ENCODE data around the gene TENM3. TPM values are rescaled to one million over a fixed set of nuclear protein-coding genes. Genes with fewer than 3 reads are reported as not detected.

TENM3 gene
- total RNA-seq, 1 donor from 2014 or later, result 62.0 TPM

GRCh38 chr4:182629096-182629495, 385.9 kb downstream of the TENM3 start:
- no peak for DNase-seq

GRCh38 chr4:182640491-182640890, 397.3 kb downstream of the TENM3 start:
- DNase-seq, result no peak

DNA sequence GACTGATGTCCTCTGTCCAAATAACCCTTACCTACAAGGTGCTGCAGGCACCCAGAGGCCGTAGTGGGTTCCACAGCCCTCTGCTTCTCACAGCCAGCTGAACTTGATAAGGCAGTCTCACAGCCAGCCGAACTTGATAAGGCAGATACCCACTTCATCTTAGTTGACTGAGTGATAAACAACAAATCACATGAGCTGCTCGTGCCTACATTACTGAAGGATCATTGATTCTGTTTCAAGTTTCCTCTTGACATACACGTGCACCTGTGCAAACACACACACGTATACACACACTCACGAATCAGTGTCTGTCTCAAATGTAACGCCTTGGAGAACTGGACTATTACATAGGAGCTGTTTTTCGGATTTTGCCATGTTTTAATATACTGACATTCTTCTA, 397.7 kb downstream of the TENM3 start:
- no peak for DNase-seq

DNA sequence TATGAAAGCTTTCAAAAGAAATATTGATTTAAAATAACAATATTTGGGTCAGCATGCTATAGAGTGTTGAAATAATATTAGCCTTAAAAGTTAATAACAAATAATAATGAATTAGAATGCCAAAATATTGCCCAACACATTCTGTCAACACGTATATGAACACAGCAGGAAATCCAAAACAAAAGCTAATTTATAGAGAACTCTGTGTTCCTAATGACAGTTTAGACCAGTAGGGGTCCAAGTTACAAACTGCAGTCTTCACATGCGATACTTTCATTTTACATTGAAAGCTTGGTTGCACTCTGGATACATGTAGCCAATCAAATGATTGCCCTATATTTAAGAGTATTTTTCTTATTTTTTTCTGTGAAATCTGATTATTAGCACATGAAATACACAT, 399.6 kb downstream of the TENM3 start:
- DNase-seq, result no peak

DNA sequence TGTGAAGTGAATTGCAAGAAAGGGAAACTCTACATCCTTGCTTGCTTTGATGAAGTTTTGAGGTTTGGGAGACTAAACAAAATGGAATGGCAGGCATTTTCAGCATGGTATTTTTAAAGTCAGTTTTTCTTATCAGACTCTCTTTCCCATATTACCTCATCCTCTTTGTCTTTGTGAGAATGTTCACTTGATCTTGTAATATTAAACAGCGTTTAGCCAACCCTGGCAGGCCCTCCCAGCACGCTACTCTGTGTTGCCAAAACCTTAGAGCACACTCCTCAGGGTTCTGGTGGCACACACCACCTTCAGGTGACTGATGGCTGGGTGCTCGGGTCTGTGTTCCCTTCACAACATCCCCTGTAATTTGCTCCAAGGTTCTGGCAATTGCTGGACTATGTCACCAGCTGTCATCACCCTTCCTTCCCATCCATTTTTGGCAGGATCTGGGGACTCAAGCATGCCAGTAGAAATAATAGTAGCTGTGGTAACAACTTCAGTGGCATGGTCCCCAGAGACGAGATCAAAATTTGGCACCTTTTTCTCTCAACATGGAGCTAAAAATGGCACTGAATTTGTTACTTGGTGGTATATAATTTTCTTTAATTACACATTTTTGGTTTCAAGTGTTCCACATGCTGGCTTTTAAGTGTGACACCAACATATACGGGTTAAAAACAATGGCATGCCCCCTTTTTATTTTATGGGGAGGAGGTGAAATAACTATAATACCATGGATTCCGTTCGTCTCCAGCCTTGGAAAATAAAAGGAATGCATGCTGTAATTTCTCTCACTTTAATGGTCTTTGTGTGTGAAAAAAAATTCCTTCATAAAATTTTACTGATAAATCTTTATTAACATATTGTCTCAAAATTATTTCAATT, 400.8 kb downstream of the TENM3 start:
- peak; percentile 20 for DNase-seq

- no peak for DNase-seq
These were observed 401.5 kb downstream of the TENM3 start for GRCh38 chr4:182644683-182645050.

- no peak for DNase-seq
These were observed 402.3 kb downstream of the TENM3 start for GRCh38 chr4:182645511-182645910.

GRCh38 chr4:182647646-182648300, 404.6 kb downstream of the TENM3 start:
- no peak for DNase-seq

DNA sequence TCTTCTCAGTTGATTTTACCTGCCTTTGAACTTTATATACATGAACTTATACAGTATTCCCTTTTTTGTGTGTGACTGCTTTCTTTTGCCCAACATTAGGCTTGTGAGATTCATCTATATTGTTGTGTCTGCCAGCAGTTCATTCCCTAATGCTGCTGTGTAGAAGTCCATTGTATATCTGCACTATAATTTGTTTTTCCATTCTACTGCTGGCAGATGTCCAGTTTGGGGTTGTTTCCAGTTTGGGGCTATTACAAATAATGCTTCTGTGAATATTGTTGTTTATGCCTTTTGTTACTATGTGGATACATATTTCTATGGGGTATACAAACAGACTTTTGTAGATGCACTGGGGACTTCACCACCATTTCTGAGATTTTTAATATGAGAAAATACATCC, 405.6 kb downstream of the TENM3 start:
- DNase-seq, result peak; percentile 9

DNA sequence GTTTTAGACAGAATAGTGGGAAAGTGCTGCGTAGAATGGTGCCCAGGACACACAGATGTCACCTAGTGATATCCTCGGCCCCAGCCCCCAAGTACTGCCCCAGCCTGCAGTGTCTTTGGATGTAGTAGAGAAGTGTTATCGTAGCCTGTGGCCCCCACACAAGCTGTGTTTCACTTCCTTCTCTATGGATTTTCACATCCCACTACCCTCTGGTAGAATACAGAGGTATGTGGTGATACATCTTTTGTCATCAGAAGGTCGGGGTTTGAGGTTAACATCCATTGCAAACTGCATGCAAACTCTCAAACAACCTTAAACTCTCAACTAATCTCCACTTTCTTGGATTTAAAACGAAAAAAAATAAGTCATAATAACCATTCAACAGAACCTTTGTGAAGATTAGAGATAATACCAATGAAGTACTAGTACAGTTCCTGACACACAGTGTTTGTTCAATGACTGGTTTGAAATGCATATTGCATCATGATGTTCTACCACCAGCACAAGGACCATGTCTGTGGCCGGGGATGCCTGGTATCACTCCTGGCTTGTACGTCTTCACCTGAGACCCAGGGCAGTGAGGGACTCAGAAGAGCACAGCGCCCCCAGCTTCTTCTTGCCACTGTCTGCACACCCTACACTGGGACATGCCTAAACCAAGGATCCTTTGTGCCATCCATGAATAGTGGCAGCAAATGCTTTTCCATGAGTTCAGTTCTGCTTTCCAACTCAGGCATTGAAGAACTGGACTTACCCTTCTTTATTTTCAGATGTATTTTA, 406.7 kb downstream of the TENM3 start:
- no peak for DNase-seq

GRCh38 chr4:182653596-182653995, 410.4 kb downstream of the TENM3 start:
- DNase-seq, result no peak

GRCh38 chr4:182655340-182655739, 412.1 kb downstream of the TENM3 start:
- no peak for DNase-seq

DNA sequence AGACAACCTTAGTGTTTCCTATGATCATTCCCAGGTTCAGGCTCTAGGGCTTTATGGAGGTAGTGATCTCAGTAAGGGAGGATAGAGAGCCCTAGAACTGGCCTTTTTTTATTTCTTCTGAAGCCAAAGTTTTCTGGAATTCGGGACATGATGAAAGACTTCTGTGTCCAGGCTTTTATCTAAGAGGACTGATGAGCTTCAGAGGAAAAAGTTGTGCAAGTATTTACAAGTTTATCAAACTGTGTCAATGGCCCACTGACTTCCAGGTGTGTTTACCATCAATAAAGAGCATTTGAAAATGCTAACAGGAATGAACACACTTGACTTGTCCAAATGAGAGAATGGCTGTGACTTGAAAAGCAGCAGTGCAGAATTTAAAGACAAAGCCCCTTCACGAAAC, 419.3 kb downstream of the TENM3 start:
- no peak for DNase-seq

- DNase-seq, result no peak
These were observed 428.0 kb downstream of the TENM3 start for GRCh38 chr4:182671231-182671630.

DNA sequence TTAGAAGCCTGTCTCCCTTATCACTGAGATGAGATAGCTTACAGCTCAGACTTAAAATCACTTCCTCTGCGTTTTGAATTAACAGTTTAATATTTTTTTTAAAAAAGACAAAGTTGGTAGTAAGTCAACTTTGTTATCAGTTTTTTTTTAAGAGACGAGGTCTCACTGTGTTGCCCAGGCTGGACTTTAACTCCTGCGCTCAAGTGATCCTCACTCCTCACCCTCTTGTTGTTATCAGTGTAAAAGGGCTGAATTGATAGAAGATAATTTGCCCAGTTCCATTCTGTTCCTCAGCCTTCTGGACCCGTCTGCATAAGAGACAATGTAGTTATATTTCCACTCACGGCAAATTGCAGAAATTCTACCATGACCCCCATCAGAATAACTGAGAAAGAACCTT, 428.5 kb downstream of the TENM3 start:
- no peak for DNase-seq

DNA sequence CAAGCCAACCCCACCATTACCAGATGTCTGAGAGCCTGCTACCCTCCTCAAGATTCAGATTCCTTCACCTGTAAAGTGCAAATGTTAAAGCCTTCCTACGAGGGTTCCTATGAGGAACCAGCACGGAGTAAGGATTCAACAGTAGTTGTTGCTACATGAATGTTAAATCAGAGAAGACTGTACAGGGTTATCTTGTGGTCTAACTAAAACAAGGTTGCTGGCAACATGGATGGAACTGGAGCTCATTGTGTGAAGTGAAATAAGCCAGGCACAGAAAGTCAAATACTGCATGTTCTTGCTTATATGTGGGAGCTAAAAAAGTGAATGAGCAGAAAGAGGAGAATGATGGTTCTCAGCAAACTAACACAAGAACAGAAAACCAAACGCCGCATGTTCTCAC, 435.4 kb downstream of the TENM3 start:
- DNase-seq, result no peak

- DNase-seq, result no peak
These were observed 436.3 kb downstream of the TENM3 start for GRCh38 chr4:182679533-182679932.

DNA sequence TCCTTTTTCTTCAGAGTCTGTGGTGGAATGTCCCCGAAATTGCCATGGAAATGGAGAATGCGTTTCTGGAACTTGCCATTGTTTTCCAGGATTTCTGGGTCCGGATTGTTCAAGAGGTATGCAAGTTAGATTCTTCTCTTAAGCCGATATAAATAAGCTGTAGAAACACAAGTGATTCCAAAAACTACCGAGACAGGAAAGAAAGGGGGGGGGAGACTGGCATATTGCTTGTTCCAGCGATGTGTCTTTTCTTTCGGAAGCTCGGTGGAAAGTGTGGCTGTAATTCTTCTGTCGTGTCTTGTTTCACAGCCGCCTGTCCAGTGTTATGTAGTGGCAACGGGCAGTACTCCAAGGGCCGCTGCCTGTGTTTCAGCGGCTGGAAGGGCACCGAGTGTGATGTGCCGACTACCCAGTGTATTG, 437.0 kb downstream of the TENM3 start:
- peak; percentile 35 for DNase-seq

- no peak for DNase-seq
These were observed 440.5 kb downstream of the TENM3 start for GRCh38 chr4:182683661-182684060.

GRCh38 chr4:182684796-182685195, 441.6 kb downstream of the TENM3 start:
- no peak for DNase-seq

GRCh38 chr4:182688081-182688480, 444.9 kb downstream of the TENM3 start:
- DNase-seq, result no peak

GRCh38 chr4:182694551-182694950, 451.3 kb downstream of the TENM3 start:
- DNase-seq, result no peak

GRCh38 chr4:182695009-182695408, 451.8 kb downstream of the TENM3 start:
- DNase-seq, result no peak
